HG03060 (cell line): ENCODE measurements around the gene ABCC8.
"Not testable (repeated sequence)": the region's sequence is repeated elsewhere in the genome, so short reads cannot be mapped to it uniquely, and the experiment has no call there.

ENCODE experiments used
- ATAC-seq: cut with Tn5 transposase; IDR thresholded peaks from one replicate; pipeline ENCODE4 v1.9.1; 2021; ENCODE audit warnings: low read depth, moderate number of reproducible peaks; ENCODE audit not compliant: unreplicated experiment

The ABCC8 gene

DNA sequence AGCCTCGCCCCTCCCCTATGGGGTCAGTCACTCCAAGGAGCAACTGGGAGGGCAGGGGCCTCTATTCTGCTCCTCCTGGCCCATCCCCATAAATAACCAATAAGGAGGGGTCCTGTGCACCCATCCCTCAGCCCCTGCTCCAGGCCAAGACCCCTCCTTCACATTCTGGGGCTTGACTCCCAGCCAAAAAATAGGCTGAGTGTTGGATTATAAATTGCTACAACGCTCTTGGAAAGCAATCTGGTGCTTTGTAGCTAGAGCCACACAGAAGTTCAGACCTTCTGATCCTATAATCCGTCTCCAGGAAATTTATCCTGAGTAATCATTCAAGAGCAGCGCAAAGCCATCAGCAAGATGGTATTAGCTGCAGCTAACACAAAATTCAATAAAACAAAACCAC is 42.5 kb downstream of the ABCC8 start:
- no peak for ATAC-seq

DNA sequence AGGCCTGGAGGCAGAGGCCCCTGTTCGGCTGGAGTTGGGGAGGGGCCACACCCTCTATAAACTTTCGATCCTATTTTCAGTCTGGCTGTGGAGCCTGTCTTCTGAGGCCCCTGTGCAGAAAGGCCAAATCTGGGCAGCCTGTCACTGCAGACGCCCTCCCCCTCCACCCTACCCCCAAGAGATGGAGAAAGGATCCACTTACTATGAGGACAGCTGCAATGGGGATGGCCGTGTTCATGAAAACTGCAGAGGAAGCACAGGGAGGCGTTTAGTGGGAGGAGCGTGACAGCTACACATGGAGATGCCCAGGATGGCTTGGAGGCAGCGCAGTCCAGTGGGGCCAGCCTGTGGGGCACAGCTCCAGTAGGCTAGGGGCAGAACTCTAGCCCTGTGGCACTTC is 44.6 kb downstream of the ABCC8 start:
- ATAC-seq, result no peak

DNA sequence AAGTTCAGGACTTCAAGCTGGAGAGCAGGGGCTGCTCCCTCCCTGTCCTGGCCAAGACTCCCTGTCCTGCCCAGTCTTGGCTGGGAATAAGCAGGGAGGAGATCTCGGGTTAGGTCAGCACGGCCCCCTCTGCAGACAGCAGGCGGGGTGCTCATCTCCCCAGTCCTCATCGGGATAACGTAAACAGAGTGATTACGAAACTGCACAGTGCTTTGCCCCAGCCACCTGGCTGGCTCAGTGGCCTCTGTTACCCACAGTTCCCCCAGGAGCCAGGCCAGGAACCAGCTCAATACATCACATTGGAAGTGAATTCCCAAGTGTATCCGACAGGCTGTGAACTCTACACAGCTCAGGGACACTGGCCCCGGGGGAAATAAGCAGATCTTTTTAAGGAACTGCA is 45.5 kb downstream of the ABCC8 start:
- no peak for ATAC-seq

DNA sequence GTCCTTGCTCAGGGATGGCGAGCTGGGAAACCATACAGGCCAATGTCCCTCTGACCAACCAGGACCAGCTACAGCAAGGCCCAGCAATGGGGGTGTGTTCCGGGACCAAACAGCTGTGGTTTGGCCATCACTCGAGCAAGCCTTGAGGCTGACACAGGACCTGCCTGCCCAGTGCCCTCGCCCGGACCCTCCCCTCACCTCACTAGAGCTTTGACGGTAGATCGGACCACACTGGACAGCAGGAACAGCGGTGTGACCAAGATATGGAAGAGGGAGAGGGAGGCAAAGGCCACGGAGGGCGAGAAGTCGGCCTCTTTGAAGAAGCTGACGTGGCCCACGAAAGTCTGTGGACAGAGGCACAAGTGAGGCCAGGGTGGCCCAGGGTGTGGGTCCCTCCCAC is 46.0 kb downstream of the ABCC8 start:
- no peak for ATAC-seq

DNA sequence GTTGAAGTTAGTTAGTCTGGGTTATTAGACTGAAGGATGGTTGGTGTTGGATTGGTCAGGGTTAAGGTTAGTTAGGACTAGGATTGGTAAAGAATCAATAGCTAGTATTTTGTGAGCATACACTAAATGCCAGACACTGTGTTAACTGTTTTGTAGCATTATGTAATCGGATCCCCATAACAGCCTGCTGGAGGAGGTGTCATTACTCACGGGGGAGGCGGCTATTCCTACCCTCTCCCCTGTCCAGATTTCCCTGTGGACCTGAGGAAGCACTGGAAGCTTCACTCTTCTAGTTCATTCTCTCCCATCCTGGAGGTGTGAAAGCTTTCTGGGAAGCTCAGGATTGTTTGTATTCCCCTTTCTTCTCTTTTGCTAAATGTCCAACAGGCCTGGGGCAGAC is 47.7 kb downstream of the ABCC8 start:
- no peak for ATAC-seq

DNA sequence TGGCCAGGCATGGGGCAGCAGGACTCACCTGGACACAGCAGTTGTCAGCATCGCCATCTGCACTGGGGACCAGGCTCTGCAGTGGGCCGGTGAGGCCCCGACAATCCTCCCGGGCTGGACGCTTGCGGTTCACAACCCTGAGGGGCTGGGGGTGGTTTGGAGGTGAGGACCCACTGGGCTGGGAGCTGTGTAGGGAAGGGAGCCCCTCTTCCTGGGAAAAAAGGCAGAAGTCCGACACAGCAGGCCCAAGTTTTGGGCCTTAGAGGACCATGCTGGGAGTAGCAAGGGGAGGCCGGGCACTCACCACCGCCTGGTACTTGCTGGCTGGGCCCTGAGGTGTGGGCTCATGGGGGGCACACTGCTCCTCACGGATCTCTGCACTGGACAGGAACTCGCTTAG is 48.4 kb downstream of the ABCC8 start:
- no peak for ATAC-seq

DNA sequence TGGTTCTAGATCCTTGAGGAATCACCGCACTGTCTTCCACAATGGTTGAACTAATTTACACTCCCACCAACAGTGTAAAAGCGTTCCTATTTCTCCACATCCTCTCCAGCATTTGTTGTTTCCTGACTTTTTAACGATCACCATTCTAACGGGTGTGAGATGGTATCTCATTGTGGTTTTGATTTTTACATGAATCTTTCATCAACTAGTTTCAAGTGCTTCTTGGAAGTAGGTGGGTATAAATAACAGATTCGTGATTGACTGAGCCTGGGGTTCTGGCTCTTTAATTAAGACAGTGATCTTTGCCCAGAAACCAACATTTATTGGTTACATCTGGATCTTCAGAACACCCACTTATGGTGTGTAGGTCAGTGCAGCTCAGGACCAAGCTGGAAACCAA is 50.4 kb downstream of the ABCC8 start:
- ATAC-seq, result not testable (repeated sequence)

DNA sequence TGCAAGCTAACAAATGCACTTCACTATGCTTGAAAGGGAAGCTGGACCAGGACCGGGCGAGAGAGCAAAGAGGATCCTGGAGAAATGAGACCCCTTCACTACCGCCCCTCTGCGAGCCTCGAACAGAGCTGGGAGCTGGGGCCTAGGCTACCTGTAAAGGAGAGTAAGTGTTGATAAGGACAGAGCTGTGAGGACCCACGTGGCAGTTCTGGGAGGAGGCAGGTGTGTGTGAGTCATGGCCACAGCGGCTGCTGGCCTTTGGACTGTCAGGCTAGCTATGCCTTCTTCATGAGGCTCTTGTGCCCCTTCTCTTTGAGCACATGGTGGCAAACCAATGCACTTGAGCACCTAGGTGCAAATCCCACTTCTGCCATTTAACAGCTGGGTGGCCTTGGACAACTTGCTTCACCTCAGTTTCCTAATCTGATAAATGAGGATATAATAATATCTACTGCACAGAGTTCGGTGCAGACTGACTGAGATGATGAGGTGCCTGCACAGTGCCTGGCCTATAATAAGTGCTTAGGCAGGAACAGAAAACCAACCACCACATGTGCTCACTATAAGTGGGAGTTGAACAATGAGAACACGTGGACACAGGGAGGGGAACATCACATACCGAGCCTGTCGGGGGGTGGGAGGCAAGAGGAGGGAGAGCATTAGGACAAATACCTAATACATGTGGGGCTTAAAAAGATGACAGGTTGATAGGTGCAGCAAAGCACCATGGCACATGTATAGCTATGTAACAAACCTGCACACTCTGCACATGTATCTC is 52.9 kb downstream of the ABCC8 start:
- no peak for ATAC-seq

DNA sequence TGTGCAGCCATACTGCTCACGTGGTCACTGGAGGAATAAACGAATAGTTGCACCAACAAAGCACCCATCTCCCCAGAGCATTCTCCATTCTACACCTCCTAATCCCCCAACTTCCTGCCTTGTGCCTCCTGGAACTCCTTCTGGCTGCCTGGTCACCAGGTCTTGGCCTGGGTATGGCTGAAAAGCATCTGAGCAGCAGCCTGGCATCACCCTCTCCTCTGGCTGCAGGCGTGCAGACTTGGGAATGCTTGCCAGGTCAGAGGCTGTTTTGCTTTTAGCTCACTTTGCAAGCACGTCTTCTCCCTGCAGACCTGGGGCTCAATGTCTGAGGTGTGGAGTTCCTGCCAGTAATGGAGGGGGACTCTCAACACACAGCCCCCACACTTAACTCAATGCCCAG is 54.9 kb downstream of the ABCC8 start:
- no peak for ATAC-seq

DNA sequence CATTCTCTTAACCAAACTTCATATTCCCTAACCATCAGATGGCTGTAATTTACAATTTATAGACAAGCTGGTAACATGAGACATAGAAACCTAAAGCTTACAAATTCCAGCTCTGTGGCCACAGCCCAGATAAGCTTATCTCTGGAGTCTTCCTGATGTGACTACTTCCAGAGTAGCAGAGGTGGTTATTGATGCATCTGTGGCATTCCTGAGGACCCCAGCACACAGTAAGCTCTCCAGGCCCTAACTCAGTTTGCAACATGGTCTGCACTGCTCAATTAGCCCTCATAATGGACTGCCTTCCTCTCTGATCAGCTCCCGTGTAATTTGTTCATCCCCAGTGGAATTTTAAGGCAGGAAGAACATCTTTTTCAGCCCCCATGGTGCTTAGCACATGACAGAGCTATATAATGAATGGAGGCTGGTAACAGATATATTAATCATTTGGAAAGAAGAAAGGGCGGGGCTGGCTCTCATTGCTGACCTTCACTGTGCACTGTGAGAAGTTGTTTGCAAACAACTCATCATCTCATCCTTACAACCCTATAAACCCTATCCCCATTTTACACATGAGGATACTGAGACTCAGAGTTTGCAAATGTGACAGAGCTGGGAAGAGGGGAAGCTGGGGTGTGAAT is 58.1 kb downstream of the ABCC8 start:
- ATAC-seq, result no peak

DNA sequence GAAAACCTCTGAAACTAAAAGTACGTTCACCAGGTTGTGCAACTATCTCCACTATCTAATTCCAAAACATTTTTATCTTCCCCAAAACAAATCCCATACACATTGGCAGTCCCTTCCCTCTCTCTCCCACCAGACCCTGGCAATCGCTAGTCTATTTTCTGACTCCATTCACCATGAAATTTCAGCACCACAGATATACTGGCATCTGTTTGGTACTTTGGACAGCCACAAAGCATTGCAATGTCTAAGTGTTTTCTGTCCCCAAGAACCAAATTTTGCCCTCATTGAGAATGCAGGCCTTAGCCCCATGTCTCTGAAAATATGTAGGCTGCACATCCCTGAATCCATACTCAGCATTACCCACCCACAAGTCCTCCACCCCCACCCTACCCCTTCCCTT is 60.2 kb downstream of the ABCC8 start:
- no peak for ATAC-seq

DNA sequence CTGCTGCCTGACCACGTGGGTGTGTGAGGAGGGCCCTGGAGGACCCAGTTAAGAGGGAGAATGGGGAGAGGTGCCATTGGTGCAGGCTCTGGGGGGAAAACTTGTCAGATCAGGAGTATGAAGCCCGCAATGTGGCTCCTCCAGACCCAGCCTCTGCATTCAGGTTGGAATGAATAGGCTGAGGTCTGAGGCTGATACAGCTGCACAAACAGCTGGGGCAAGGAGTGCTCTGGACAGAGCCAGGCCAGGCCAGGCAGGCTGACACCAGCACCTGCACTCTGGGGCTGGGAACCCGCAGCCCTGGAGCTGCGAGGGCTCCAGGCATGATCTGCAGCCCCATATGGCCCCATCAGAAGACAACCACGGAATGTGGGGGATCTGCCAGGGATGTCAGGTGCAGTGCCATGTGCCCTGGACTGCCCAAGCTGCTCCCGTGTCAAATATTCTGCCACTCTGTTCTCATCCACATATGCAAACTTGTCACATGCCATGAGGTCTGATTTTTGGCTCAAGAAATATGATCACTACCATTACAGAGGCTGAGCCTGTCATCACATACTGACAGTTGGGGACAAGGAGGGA is 61.0 kb downstream of the ABCC8 start:
- ATAC-seq, result no peak

DNA sequence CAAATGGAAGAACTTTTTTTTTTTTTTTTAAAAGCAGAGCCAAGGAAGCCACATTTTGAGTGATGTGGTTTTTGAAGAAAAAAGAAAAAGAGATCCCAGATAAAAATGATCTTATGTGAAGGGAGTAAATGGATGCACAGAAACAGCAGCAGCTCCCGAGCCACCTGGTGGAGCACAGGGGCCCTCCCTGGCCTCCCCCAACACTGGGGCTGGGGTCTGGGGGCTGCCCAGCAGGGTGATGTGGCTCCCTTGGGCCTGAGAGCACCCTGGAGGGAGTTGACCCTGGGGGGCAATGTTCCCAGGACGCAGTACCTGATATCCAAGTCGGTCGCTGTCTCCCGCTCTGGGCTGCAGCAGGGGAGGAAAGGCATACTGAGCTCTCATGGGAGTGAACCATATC is 61.7 kb downstream of the ABCC8 start:
- ATAC-seq, result no peak

DNA sequence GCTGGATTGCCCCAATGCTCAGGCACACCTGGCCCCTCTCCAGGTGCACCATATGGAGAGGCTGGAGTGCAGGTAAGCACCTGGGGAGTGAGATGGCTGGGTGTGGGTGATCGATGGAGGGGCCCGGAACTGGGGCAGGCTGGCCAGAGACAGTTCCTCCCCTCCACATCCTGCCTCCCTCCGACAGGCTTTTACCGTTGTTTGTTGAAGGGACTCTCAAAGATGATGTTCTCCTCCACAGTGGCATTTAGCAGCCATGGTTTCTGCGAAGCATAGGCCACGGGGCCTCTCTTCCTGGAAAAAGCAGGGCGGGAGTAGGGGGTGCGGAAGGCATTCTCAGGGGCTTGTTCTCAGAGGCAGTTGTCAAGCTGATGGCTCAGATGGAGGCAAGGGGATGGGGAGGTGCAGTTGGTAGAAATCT is 62.3 kb downstream of the ABCC8 start:
- no peak for ATAC-seq

DNA sequence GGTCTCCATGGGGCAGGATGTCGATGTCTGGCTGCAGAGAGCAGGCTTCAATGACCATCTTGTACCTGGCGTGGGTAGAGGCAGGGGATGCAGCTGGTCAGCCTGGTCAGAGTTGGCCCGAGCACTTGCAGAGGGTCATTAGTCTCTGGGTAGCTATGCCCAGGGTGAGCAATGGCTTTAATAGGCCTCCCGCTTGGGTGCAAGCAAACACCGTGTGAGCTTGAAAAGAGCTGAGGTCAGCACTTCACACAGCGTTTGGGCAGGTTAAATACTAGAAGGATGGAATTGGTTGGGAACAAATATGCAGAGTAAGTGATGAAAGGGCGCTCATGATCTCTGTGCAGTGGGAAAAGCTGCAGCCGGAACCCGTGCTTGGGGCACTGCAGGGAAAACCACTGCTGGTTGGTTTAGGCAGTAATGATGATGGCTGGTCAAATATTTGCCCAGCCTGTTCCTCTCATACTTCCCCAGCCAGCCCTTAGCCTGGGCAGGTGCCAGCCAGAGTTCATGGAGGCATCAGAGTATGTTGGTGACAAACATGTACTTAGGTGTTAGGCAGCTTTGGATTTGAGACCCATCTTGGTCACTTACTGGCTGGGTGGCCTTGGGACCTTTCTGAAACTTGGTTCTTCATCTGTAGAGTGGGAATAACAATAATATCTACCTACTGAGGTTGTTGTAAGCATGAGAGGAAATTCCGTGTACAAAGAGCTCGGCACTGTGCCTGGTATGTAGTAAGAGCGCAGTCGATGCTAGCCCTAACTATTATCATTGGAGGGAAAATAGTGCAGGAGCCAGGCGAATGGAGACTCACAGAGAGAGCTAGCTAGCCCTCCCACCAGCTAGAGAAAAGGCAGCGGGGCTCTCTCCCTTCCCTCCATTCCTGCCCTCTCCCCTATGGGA is 63.0 kb downstream of the ABCC8 start:
- ATAC-seq, result no peak

DNA sequence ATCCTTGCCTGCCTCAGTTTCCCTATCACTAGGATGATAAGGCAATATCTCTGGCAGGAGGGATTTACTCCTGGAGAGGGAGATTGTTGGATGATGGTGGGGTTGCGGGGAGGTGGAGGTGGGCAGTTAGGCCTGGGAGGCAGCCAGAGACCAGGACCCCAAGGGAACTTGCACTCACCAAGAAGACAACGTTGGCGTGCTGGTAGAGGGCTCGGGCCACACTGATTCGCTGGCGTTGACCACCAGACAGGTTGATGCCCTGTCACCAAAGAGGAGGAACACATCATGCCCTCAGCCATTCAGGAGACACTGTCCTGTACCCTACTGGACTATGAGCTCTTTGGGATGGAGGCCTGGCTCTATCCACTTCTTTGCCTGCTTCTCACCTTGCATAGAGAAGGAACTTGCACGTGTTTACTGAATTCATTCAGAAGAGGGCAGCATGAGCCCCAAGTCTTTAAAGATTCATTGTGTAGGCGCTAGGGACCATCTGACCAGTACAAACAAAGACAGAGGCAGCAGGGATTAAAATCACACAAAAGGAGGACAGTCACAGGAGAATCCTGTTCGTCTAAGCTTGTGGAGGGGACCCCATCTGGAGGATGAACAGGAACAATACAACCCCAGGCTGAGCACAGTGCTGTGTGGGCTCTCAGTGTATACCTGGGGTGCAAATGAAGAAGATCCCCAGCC is 64.0 kb downstream of the ABCC8 start:
- no peak for ATAC-seq

DNA sequence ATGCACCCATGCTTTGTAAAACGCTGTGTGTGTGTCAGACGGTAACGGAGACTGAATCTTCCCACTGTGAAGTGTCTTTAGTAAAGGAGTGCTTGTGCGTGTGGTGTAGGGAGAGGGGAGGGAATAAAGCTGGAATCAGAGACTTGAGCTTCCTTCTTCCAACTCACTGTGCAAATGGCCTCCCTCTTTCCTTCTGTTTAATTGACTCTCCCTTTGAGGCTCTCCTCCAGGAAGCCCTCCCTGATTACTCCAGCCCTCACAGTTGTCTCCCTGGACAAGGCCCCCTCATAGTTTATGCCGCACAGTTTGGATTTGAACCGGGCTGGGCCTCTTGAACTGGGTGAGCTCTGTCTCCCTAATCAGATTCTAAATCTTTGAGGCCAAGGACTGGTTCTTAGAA is 65.2 kb downstream of the ABCC8 start:
- ATAC-seq, result no peak

DNA sequence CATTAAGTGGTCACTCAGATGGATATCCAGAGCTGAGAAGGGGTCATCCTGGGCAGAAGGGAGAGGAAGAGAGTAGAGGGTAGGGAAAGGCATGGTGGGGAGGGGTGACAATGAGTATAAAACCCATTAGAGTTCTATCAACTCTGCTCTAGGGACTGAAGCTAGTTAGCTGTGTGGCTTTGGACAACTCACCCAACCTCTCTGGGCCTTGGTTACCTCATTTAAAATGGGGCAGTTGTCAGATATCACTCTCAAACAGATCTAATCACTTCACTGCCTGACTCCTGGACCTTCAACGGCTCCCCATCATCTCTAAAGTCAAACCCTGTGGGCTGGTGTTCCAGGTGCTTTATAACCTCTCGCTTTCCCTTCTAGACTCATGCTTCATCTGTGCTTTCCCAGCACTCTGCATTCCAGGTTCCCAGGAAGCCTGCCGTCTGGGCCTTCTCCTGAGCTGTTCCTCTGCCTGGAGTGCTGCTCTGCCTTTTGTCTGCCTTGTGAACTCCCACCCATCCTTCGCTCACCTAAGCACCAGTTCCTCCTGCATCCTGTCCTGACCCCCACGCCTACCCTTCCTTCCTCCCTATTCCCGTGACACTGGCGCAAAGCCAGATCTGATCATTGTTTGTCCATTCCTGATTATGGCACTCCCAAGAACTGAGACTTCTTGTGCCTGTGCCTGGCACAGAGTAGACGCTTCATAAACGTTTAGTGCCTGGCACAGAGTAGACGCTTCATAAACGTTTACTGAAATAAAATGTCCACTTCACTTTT is 65.9 kb downstream of the ABCC8 start:
- no peak for ATAC-seq

DNA sequence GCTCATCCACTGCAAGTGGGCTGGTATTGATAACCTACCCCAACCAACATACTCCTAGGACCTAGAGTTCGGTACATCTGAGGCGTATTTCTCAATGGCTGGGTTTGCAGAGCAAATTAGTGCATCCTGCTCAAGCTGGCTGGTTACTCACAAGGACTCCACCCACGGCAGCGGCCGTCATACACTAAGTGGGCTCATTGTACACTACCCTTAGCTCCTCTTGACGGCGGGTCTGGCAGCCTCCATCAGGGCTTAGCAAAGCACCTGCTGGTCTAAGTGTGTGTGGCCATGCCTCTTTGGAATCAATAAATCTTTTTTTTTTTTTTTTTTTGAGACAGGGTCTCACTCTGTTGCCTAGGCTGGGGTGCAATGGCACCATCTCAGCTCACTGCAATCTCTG is 68.0 kb downstream of the ABCC8 start:
- ATAC-seq, result no peak

DNA sequence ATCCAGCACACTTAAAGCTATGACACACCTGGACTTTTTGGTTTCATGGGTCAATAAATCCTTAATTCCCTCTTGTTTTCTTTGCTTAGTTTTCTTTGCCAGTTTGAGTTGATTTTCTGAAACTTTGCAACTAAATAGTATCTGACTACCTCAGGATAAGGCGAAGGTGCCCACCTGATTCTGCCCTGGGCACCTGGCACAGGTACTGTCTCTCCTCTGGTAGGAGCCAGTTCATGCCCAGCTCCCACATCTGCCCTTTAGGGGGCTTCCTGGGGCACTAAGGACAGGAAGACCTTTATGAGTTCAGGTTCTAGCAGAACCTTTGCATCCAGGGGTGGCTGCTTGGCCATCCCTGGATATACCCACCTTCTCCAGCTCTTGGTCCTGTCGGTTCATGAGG is 68.6 kb downstream of the ABCC8 start:
- ATAC-seq, result no peak
